Smooth muscle cell (in vitro differentiated cells): ENCODE data around the gene TCFL5. TPM values are rescaled to one million over a fixed set of nuclear protein-coding genes. Genes with fewer than 3 reads are reported as not detected.
A peak's percentile ranks its signal among the peaks of the same experiment; 100 is the strongest.
"Not testable (repeated sequence)": the region's sequence is repeated elsewhere in the genome, so short reads cannot be mapped to it uniquely, and the experiment has no call there.

Source experiments
- DNase-seq: peaks from one replicate; lab custom pipeline; 2025; ENCODE audit not compliant: unreplicated experiment; lab: John Stamatoyannopoulos, UW
- H2AFZ ChIP-seq: fragments of 200-600 bp; sonication (generic); 2 replicates; pipeline ENCODE4 v1.6.0; 2016; ENCODE audit warnings: antibody characterized with exemption, low read depth, mild to moderate bottlenecking
- H3F3A ChIP-seq: fragments of 200-600 bp; sonication (generic); 2 replicates; pipeline ENCODE4 v1.6.0; 2017; ENCODE audit warnings: antibody characterized with exemption, low read depth
- H3K27ac ChIP-seq: fragments of 200-600 bp; sonication (generic); 2 replicates; pipeline ENCODE4 v1.5.1; 2016; ENCODE audit warnings: low read depth, mild to moderate bottlenecking
- H3K27me3 ChIP-seq: fragments of 200-600 bp; sonication (generic); 2 replicates; pipeline ENCODE4 v1.6.1; 2016; ENCODE audit warnings: low read depth, mild to moderate bottlenecking
- H3K36me3 ChIP-seq: fragments of 200-600 bp; sonication (generic); 2 replicates; pipeline ENCODE4 v1.5.1; 2016; ENCODE audit warnings: low read depth
- H3K4me1 ChIP-seq: fragments of 200-600 bp; sonication (generic); 2 replicates; pipeline ENCODE4 v1.5.1; 2016; ENCODE audit warnings: low read depth
- H3K4me2 ChIP-seq: fragments of 200-600 bp; sonication (generic); 2 replicates; pipeline ENCODE4 v1.6.0; 2016; ENCODE audit warnings: mild to moderate bottlenecking
- H3K4me3 ChIP-seq: fragments of 200-600 bp; sonication (generic); 2 replicates; pipeline ENCODE4 v1.5.1; 2016; ENCODE audit warnings: mild to moderate bottlenecking
- H3K79me2 ChIP-seq: fragments of 200-600 bp; sonication (generic); 2 replicates; pipeline ENCODE4 v1.6.0; 2016; ENCODE audit warnings: low read depth, mild to moderate bottlenecking
- H3K9ac ChIP-seq: fragments of 200-600 bp; sonication (generic); 2 replicates; pipeline ENCODE4 v1.6.0; 2016; ENCODE audit warnings: low read depth
- H3K9me3 ChIP-seq: fragments of 200-600 bp; sonication (generic); replicated peaks from 2 replicates; pipeline ENCODE4 v1.5.1; 2016; ENCODE audit warnings: low read depth
- H4K20me1 ChIP-seq: fragments of 200-600 bp; sonication (generic); 2 replicates; pipeline ENCODE4 v1.6.0; 2016; ENCODE audit warnings: low read depth
- WGBS: methylation state at CpG from one replicate; pipeline ENCODE4 v1.1.7; 2016; ENCODE audit warnings: low lambda C conversion rate; 5-methylcytosine and 5-hydroxymethylcytosine counted together
- polyA plus RNA-seq: library from polyadenylated mRNA; unstranded; fragments of >200 nt; fragmentation: Nextera tagmentation; extraction: Ambion mirVana; gene quantifications from 2 replicates; pipeline ENCODE4 v1.2.1, GENCODE V29; 2016
- total RNA-seq: library from RNA; depleted of rRNA; stranded (reverse); fragments of >200 nt; gene quantifications from 2 replicates; pipeline ENCODE4 v1.2.3, GENCODE V29; 2014
- TF ChIP-seq, protein P1 (sequence below): fragments of 200-600 bp; sonication (generic); IDR thresholded peaks from 2 replicates; pipeline ENCODE4 v1.5.1; 2017; ENCODE audit warnings: borderline replicate concordance, mild to moderate bottlenecking, antibody characterized with exemption; ENCODE audit not compliant: insufficient read depth, poor library complexity, severe bottlenecking

Gene TCFL5
- total and polyA plus RNA-seq, 2 experiments from 2014 or later, result 9.5 to 12.5 TPM

DNA sequence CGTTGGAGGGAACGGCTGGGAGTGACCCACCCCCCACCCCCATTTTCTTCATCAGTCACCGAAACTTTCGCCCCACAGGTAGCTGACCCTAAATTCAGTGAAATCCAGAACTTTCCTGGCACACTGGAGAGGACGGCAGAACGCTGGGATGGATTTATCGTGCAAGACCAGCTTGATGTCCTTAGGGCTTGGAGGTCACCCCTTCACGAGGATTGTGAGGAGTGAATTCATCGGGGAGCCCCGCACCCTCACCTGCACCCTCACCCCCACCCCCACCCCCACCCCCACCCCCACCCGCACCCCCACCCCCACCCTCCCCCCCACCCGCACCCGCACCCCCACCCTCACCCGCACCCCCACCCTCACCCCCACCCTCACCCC lies 13.3 kb upstream of the TCFL5 start:
- TF ChIP-seq, protein P1, sequence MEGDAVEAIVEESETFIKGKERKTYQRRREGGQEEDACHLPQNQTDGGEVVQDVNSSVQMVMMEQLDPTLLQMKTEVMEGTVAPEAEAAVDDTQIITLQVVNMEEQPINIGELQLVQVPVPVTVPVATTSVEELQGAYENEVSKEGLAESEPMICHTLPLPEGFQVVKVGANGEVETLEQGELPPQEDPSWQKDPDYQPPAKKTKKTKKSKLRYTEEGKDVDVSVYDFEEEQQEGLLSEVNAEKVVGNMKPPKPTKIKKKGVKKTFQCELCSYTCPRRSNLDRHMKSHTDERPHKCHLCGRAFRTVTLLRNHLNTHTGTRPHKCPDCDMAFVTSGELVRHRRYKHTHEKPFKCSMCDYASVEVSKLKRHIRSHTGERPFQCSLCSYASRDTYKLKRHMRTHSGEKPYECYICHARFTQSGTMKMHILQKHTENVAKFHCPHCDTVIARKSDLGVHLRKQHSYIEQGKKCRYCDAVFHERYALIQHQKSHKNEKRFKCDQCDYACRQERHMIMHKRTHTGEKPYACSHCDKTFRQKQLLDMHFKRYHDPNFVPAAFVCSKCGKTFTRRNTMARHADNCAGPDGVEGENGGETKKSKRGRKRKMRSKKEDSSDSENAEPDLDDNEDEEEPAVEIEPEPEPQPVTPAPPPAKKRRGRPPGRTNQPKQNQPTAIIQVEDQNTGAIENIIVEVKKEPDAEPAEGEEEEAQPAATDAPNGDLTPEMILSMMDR, result no peak
- no peak for DNase-seq

GRCh38 chr20:62873681-62874031 lies 12.0 kb upstream of the TCFL5 start:
- Histone ChIP-seq H3F3A (peaks cover 16% of the 10 kb centered on the region), H3K4me2 (peak overlapping the region; percentile 51), H3K4me3 (peak overlapping the region; percentile 9), H3K4me1 (peaks cover 12% of the 10 kb centered on the region), H3K9ac (peak overlapping the region; percentile 10), H3K27ac (peak overlapping the region; percentile 89)
- H4K20me1 ChIP-seq, H3K36me3 ChIP-seq, H3K79me2 ChIP-seq, H3K27me3 ChIP-seq, H2AFZ ChIP-seq, H3K9me3 ChIP-seq: not testable (repeated sequence)
- 5% methylated on average over 15 of the region's 15 CpGs for WGBS
- DNase-seq, result peak; percentile 16
- TF ChIP-seq, protein P1, result peak; percentile 45

More for the DNA sequence above, 13.3 kb upstream of the TCFL5 start:
- H3K79me2 ChIP-seq, result no peaks in the 10 kb centered on the region
- 89% methylated on average over 8 of the region's 14 CpGs for WGBS
- H3K36me3 ChIP-seq, result no peaks in the 10 kb centered on the region
- peaks cover 15% of the 10 kb centered on the region for H3K4me1 ChIP-seq
- H3K9me3 ChIP-seq, result no peaks in the 10 kb centered on the region
- H2AFZ ChIP-seq, result no peak overlapping the region
- H3K4me2 ChIP-seq, result no peak overlapping the region
- H3K27ac ChIP-seq, result peak overlapping the region; percentile 89
- H3K4me3 ChIP-seq, result no peak overlapping the region
- peaks cover 16% of the 10 kb centered on the region for H3F3A ChIP-seq
- no peak overlapping the region for H3K9ac ChIP-seq
- H3K27me3 ChIP-seq, result no peaks in the 10 kb centered on the region
- H4K20me1 ChIP-seq, result no peaks in the 10 kb centered on the region

DNA sequence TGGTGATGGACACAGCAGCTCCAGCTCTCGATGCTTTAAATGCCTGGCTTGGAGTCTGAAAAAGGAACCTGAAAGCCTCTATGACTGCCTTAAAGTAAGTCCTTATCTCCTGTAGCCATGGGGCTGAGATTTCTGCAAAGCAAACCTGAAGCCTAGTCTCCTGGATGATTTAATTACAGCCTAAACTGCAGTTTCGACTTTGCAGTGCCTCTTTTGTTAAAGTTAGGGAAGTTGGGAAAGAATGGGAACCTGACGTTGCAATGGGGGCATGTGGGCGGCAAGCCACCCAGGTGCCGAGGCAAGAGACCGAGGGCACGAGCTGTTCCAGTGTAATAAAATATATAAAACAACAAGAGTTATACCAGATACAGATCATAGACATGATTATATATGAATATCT lies 11.7 kb upstream of the TCFL5 start:
- no peaks in the 10 kb centered on the region for H3K79me2 ChIP-seq
- TF ChIP-seq, protein P1, result no peak
- H3K9ac ChIP-seq, result peak overlapping the region; percentile 10
- H3K4me1 ChIP-seq, result peaks cover 8% of the 10 kb centered on the region
- peaks cover 16% of the 10 kb centered on the region for H3F3A ChIP-seq
- peak overlapping the region; percentile 89 for H3K27ac ChIP-seq
- no peak overlapping the region for H3K4me3 ChIP-seq
- no peak overlapping the region for H2AFZ ChIP-seq
- no peaks in the 10 kb centered on the region for H3K9me3 ChIP-seq
- no peak for DNase-seq
- no peaks in the 10 kb centered on the region for H4K20me1 ChIP-seq
- H3K36me3 ChIP-seq, result no peaks in the 10 kb centered on the region
- H3K27me3 ChIP-seq, result no peaks in the 10 kb centered on the region
- no peak overlapping the region for H3K4me2 ChIP-seq
- 81% methylated on average over 7 of the region's 7 CpGs for WGBS

- Histone ChIP-seq H3K27me3 (no peaks in the 10 kb centered on the region), H3F3A (peaks cover 16% of the 10 kb centered on the region), H2AFZ (no peak overlapping the region), H4K20me1 (no peaks in the 10 kb centered on the region), H3K4me1 (peaks cover 8% of the 10 kb centered on the region), H3K9ac (no peak overlapping the region), H3K36me3 (no peaks in the 10 kb centered on the region), H3K79me2 (no peaks in the 10 kb centered on the region), H3K27ac (no peak overlapping the region), H3K9me3 (no peaks in the 10 kb centered on the region), H3K4me3 (no peak overlapping the region), H3K4me2 (no peak overlapping the region)
- WGBS, result 93% methylated on average over 6 of the region's 6 CpGs
- TF ChIP-seq, protein P1, result no peak
- no peak for DNase-seq
Measured at GRCh38 chr20:62872862-62873261, 11.2 kb upstream of the TCFL5 start.
